H9 (cell line): Measurements from ENCODE around the gene UNC93A. TPM values are rescaled to one million over a fixed set of nuclear protein-coding genes. Genes with fewer than 3 reads are reported as not detected.

Source experiments
- DNase-seq: peaks from one replicate; pipeline ENCODE4 v3.0.0-alpha.2; 2017
- H2AFZ ChIP-seq: one replicate; pipeline ENCODE4 v1.6.1; 2013; ENCODE audit warnings: mild to moderate bottlenecking, low read length, control low read depth, moderate library complexity
- H2AK5ac ChIP-seq: 2 replicates; pipeline ENCODE4 v1.6.1; 2013; ENCODE audit warnings: low read length, control low read depth, mixed read lengths; ENCODE audit not compliant: insufficient read length
- H2BK120ac ChIP-seq: one replicate; pipeline ENCODE4 v1.6.1; 2013; ENCODE audit warnings: low read depth, mild to moderate bottlenecking, low read length, control low read depth, inconsistent platforms; ENCODE audit not compliant: poor library complexity, severe bottlenecking
- H2BK12ac ChIP-seq: 2 replicates; pipeline ENCODE4 v1.6.1; 2013; ENCODE audit warnings: low read length, control low read depth, mixed read lengths, low read depth; ENCODE audit not compliant: insufficient read length
- H2BK15ac ChIP-seq: 2 replicates; pipeline ENCODE4 v1.6.1; 2013; ENCODE audit warnings: low read depth, low read length, control low read depth
- H2BK20ac ChIP-seq: one replicate; pipeline ENCODE4 v1.6.1; 2013; ENCODE audit warnings: low read depth, mild to moderate bottlenecking, low read length, control low read depth, inconsistent platforms; ENCODE audit not compliant: poor library complexity, severe bottlenecking
- H2BK5ac ChIP-seq: 2 replicates; pipeline ENCODE4 v1.6.1; 2013; ENCODE audit warnings: low read length, control low read depth, mixed read lengths; ENCODE audit not compliant: insufficient read length
- H3K14ac ChIP-seq: 2 replicates; pipeline ENCODE4 v1.6.1; 2013; ENCODE audit warnings: low read length, control low read depth; ENCODE audit not compliant: insufficient read depth
- H3K18ac ChIP-seq: 2 replicates; pipeline ENCODE4 v1.6.1; 2013; ENCODE audit warnings: low read depth, mild to moderate bottlenecking, mixed read lengths, low read length, control low read depth; ENCODE audit not compliant: insufficient read length
- H3K23ac ChIP-seq: 2 replicates; pipeline ENCODE4 v1.6.1; 2013; ENCODE audit warnings: low read length, control low read depth, mixed read lengths, low read depth; ENCODE audit not compliant: insufficient read length
- H3K23me2 ChIP-seq: 2 replicates; pipeline ENCODE4 v1.6.1; 2013; ENCODE audit warnings: low read depth, mild to moderate bottlenecking, mixed read lengths, low read length, control low read depth; ENCODE audit not compliant: insufficient read length, poor library complexity, severe bottlenecking
- H3K27ac ChIP-seq: 2 replicates; pipeline ENCODE4 v1.5.1; 2013; ENCODE audit warnings: low read length, control low read depth, mixed read lengths, low read depth; ENCODE audit not compliant: insufficient read length
- H3K27me3 ChIP-seq: 2 replicates; pipeline ENCODE4 v1.6.1; 2013; ENCODE audit warnings: low read length, control low read depth, inconsistent platforms; ENCODE audit not compliant: insufficient read depth
- H3K4ac ChIP-seq: 2 replicates; pipeline ENCODE4 v1.6.1; 2013; ENCODE audit warnings: low read depth, mild to moderate bottlenecking, control low read depth, inconsistent platforms, low read length, moderate library complexity
- H3K4me1 ChIP-seq: 2 replicates; pipeline ENCODE4 v1.6.1; 2013; ENCODE audit warnings: low read length, control low read depth, inconsistent platforms; ENCODE audit not compliant: insufficient read depth
- H3K4me2 ChIP-seq: 2 replicates; pipeline ENCODE4 v1.6.1; 2013; ENCODE audit warnings: low read length, control low read depth, mixed read lengths; ENCODE audit not compliant: insufficient read length, insufficient read depth
- H3K56ac ChIP-seq: 2 replicates; pipeline ENCODE4 v1.6.1; 2013; ENCODE audit warnings: low read depth, mild to moderate bottlenecking, mixed read lengths, low read length, control low read depth; ENCODE audit not compliant: insufficient read length
- H3K79me1 ChIP-seq: 2 replicates; pipeline ENCODE4 v1.6.1; 2013; ENCODE audit warnings: low read depth, mild to moderate bottlenecking, moderate library complexity, low read length, control low read depth, inconsistent platforms; ENCODE audit not compliant: insufficient read depth, poor library complexity, severe bottlenecking
- H3K79me2 ChIP-seq: 2 replicates; pipeline ENCODE4 v1.6.1; 2013; ENCODE audit warnings: low read length, control low read depth, inconsistent platforms; ENCODE audit not compliant: insufficient read depth
- H3K9ac ChIP-seq: 2 replicates; pipeline ENCODE4 v1.6.1; 2013; ENCODE audit warnings: low read length, control low read depth, mixed read lengths; ENCODE audit not compliant: insufficient read length; ENCODE audit errors: extremely low read depth
- H3K9me3 ChIP-seq: one replicate; pipeline ENCODE4 v1.6.1; 2013; ENCODE audit warnings: low read depth, low read length, inconsistent platforms; ENCODE audit not compliant: control insufficient read depth
- H3T11ph ChIP-seq: one replicate; pipeline ENCODE4 v1.6.1; 2013; ENCODE audit warnings: mild to moderate bottlenecking, low read length, control low read depth, inconsistent platforms
- H4K20me1 ChIP-seq: one replicate; pipeline ENCODE4 v1.6.1; 2013; ENCODE audit not compliant: control insufficient read depth, insufficient read length, insufficient read depth
- H4K5ac ChIP-seq: 2 replicates; pipeline ENCODE4 v1.6.1; 2013; ENCODE audit warnings: low read depth, mild to moderate bottlenecking, mixed read lengths, low read length, control low read depth; ENCODE audit not compliant: insufficient read length
- H4K8ac ChIP-seq: replicated peaks from 2 replicates; pipeline ENCODE4 v1.6.1; 2013; ENCODE audit warnings: low read length, control low read depth, mixed read lengths, low read depth; ENCODE audit not compliant: insufficient read length
- H4K91ac ChIP-seq: 2 replicates; pipeline ENCODE4 v1.6.1; 2013; ENCODE audit warnings: low read depth, mild to moderate bottlenecking, moderate library complexity, mixed read lengths, low read length, control low read depth; ENCODE audit not compliant: insufficient read length
- H3K27ac Mint-ChIP-seq, 3 experiments: 2 replicates in 2 of 3; 3 replicates in 1 of 3; pipeline ENCODE4 v1.8.0; 2020 to 2021; ENCODE audit warnings: mixed read lengths in 3 of 3, mild to moderate bottlenecking in 1 of 3, moderate library complexity in 1 of 3
- H3K27me3 Mint-ChIP-seq: 2 replicates; pipeline ENCODE4 v1.8.0; 2021; ENCODE audit warnings: low read depth, mild to moderate bottlenecking, moderate library complexity, mixed read lengths
- H3K36me3 Mint-ChIP-seq, 3 experiments: 2 replicates in 2 of 3; 3 replicates in 1 of 3; pipeline ENCODE4 v1.8.0; 2020 to 2021; ENCODE audit warnings: low read depth in 3 of 3, mixed read lengths in 3 of 3; ENCODE audit not compliant: insufficient read depth in 1 of 3
- H3K4me1 Mint-ChIP-seq, 2 experiments: 2 replicates each; pipeline ENCODE4 v1.8.0; 2020; ENCODE audit warnings: mixed read lengths in 2 of 2
- H3K4me3 Mint-ChIP-seq, 2 experiments: 2 replicates in 1 of 2; 3 replicates in 1 of 2; pipeline ENCODE4 v1.8.0; 2020 to 2021; ENCODE audit warnings: mild to moderate bottlenecking in 2 of 2, mixed read lengths in 2 of 2, moderate library complexity in 1 of 2
- H3K9me3 Mint-ChIP-seq, 2 experiments: 2 replicates in 1 of 2; 3 replicates in 1 of 2; pipeline ENCODE4 v1.8.0; 2020; ENCODE audit warnings: mild to moderate bottlenecking in 2 of 2, mixed read lengths in 2 of 2, moderate library complexity in 1 of 2
- CTCF ChIP-seq: fragments of 200-600 bp; sonication (generic); conservative IDR thresholded peaks from 3 replicates; pipeline ENCODE4 v1.8.0; 2021; ENCODE audit warnings: antibody characterized with exemption, mild to moderate bottlenecking
- WGBS: extraction: QIAGEN DNeasy Blood & Tissue Kit; methylation state at CpG from one replicate; pipeline ENCODE4 v1.1.7; 2013; ENCODE audit warnings: missing lambda C conversion rate, low lambda C conversion rate, mixed read lengths; ENCODE audit not compliant: insufficient read length; ENCODE audit errors: extremely low coverage; 5-methylcytosine and 5-hydroxymethylcytosine counted together
- total RNA-seq: library from RNA; stranded (reverse); gene quantifications from 2 replicates; pipeline ENCODE4 v1.2.1, GENCODE V29; 2021

UNC93A gene
- total RNA-seq, 1 experiment from 2014 or later, result 0.70 TPM

GRCh38 chr6:167252271-167252670 is 38.8 kb upstream of the UNC93A start:
- Histone ChIP-seq H2BK15ac (no peak overlapping the region), H3K14ac (no peak overlapping the region), H3K27ac (no peak overlapping the region), H3K9me3 (peaks cover 17% of the 10 kb centered on the region), H2BK20ac (no peak overlapping the region), H2BK5ac (no peak overlapping the region), H3K4ac (no peak overlapping the region), H2AK5ac (no peak overlapping the region), H3K27me3 (no peaks in the 10 kb centered on the region), H3K23ac (no peak overlapping the region), H3K56ac (no peak overlapping the region), H4K20me1 (no peaks in the 10 kb centered on the region), H3K79me2 (no peaks in the 10 kb centered on the region), H3K23me2 (no peaks in the 10 kb centered on the region), H3T11ph (no peak overlapping the region), H2BK120ac (no peak overlapping the region), H3K4me1 (peaks cover 3% of the 10 kb centered on the region; the same call in 1 of the 2 replicates), H2BK12ac (no peak overlapping the region), H4K8ac (no peak overlapping the region), H3K9ac (no peak overlapping the region), H4K91ac (no peak overlapping the region), H3K79me1 (no peaks in the 10 kb centered on the region), H4K5ac (no peak overlapping the region), H3K4me2 (no peak overlapping the region), H2AFZ (no peak overlapping the region), H3K18ac (no peak overlapping the region)
- Mint-ChIP-seq H3K27ac (no peak overlapping the region), H3K4me3 (no peak overlapping the region), H3K9me3 (peaks cover 38 to 44% of the 10 kb centered on the region in 2 experiments), H3K4me1 (peaks cover 18 to 34% of the 10 kb centered on the region in 2 experiments), H3K27me3 (no peaks in the 10 kb centered on the region; the same call in 1 of the 2 replicates), H3K36me3 (peaks cover 49 to 53% (median 49%) of the 10 kb centered on the region in 3 experiments)
- TF ChIP-seq CTCF, result no peak
- WGBS, result no CpG with 5 or more reads among the region's 1 CpG
- DNase-seq, result no peak
